Measurements from ENCODE around the gene MICAL3.

GRCh38 chr22:17808693-17809403 lies 215.5 kb downstream of the MICAL3 start:
- no peak for TF ChIP-seq EZH2 (optimal IDR thresholded peaks at IDR 0.05; ENCODE audit: low read depth, low read length)
- no peak for TF ChIP-seq EZH2phosphoT487 (IDR thresholded peaks at IDR 0.05; ENCODE audit: low read length)

All from MM.1S (cell line).